ENCODE measurements around the gene FHDC1. TPM values are rescaled to one million over a fixed set of nuclear protein-coding genes. Genes with fewer than 3 reads are reported as not detected.

Gene FHDC1
- polyA plus RNA-seq, 3 donors, result 0.21 TPM; not detected in 2

- Mint-ChIP-seq H3K9me3 (peaks cover 0 to 8% (median 3%) of the 10 kb centered on the region in 7 donors), H3K27me3 (ENCODE audit: low read depth in 3 of 3) (peaks cover 0 to 4% (median 2%) of the 10 kb centered on the region in 3 donors), H3K36me3 (peaks cover 57 to 66% of the 10 kb centered on the region in 2 donors), H3K4me3 (no peak overlapping the region), H3K27ac (no peak overlapping the region), H3K4me1 (peaks cover 35% of the 10 kb centered on the region)
- no peak overlapping the region for H2AFZ ChIP-seq (ENCODE audit: insufficient read depth, low read depth, low read length, poor library complexity, severe bottlenecking)
- WGBS (ENCODE audit: insufficient coverage), result no CpG with 5 or more reads among the region's 2 CpGs
- no peaks in the 10 kb centered on the region for H4K20me1 ChIP-seq (ENCODE audit: insufficient read depth, low read length)
- DNase-seq, result no peak
- H3K9ac ChIP-seq (ENCODE audit: insufficient read depth, low read length, poor library complexity, severe bottlenecking), result no peak overlapping the region
- no peak overlapping the region for H3K4me3 ChIP-seq (replicated peaks in 1 of 3; ENCODE audit: low read depth in 2 of 3, low read length in 3 of 3)
- intact Hi-C loops (cut with micrococcal nuclease), result no loop called here
- no peaks in the 10 kb centered on the region for H3K9me3 ChIP-seq (replicated peaks in 1 of 2; ENCODE audit: control insufficient read depth in 1 of 2, insufficient read depth in 1 of 2, low read length in 2 of 2)
- H3K4me1 ChIP-seq (ENCODE audit: control insufficient read depth in 1 of 2, insufficient read depth in 2 of 2, low read length in 2 of 2), result peaks cover 8 to 15% of the 10 kb centered on the region in 2 donors
- peaks cover 35 to 53% of the 10 kb centered on the region in 2 donors for H3K36me3 ChIP-seq (replicated peaks in 1 of 2; ENCODE audit: control insufficient read depth in 1 of 2, insufficient read depth in 2 of 2, low read length in 2 of 2)
- H3K4me2 ChIP-seq (replicated peaks; ENCODE audit: extremely low read depth, low read length, poor library complexity, severe bottlenecking), result no peak overlapping the region
- H3K79me2 ChIP-seq (ENCODE audit: insufficient read depth, low read length), result no peaks in the 10 kb centered on the region
- no peak for TF ChIP-seq CTCF (IDR thresholded peaks at IDR 0.05)
- H3K27me3 ChIP-seq (ENCODE audit: control insufficient read depth in 2 of 2, insufficient read depth in 2 of 2, low read length in 2 of 2), result no peaks in the 10 kb centered on the region
- H3K27ac ChIP-seq (ENCODE audit: low read depth in 1 of 2, low read length in 2 of 2), result no peak overlapping the region
These were observed 43.1 kb upstream of the FHDC1 start for GRCh38 chr4:152892974-152893373.

- Histone ChIP-seq H3K79me2 (ENCODE audit: insufficient read depth, low read length) (no peaks in the 10 kb centered on the region), H3K9me3 (replicated peaks in 1 of 2; ENCODE audit: control insufficient read depth in 1 of 2, insufficient read depth in 1 of 2, low read length in 2 of 2) (no peaks in the 10 kb centered on the region), H3K9ac (ENCODE audit: insufficient read depth, low read length, poor library complexity, severe bottlenecking) (no peak overlapping the region), H3K4me1 (ENCODE audit: control insufficient read depth in 1 of 2, insufficient read depth in 2 of 2, low read length in 2 of 2) (peaks cover 8 to 16% of the 10 kb centered on the region in 2 donors), H3K36me3 (replicated peaks in 1 of 2; ENCODE audit: control insufficient read depth in 1 of 2, insufficient read depth in 2 of 2, low read length in 2 of 2) (peaks cover 26 to 45% of the 10 kb centered on the region in 2 donors), H3K4me3 (replicated peaks in 1 of 3; ENCODE audit: low read depth in 2 of 3, low read length in 3 of 3) (no peak overlapping the region), H4K20me1 (ENCODE audit: insufficient read depth, low read length) (no peaks in the 10 kb centered on the region), H3K27ac (ENCODE audit: low read depth in 1 of 2, low read length in 2 of 2) (no peak overlapping the region), H3K4me2 (replicated peaks; ENCODE audit: extremely low read depth, low read length, poor library complexity, severe bottlenecking) (no peak overlapping the region), H3K27me3 (ENCODE audit: control insufficient read depth in 2 of 2, insufficient read depth in 2 of 2, low read length in 2 of 2) (no peaks in the 10 kb centered on the region), H2AFZ (ENCODE audit: insufficient read depth, low read depth, low read length, poor library complexity, severe bottlenecking) (no peak overlapping the region)
- DNase-seq, result no peak
- Mint-ChIP-seq H3K27ac (peak overlapping the region in 3 of 7 donors; percentile 23 to 44 (median 35)), H3K9me3 (peaks cover 0 to 8% (median 3%) of the 10 kb centered on the region in 7 donors), H3K4me3 (no peak overlapping the region), H3K27me3 (ENCODE audit: low read depth in 3 of 3) (peaks cover 0 to 4% (median 2%) of the 10 kb centered on the region in 3 donors), H3K4me1 (peaks cover 38% of the 10 kb centered on the region), H3K36me3 (peaks cover 54 to 57% of the 10 kb centered on the region in 2 donors)
- intact Hi-C loops (cut with micrococcal nuclease), result no loop called here
- WGBS (ENCODE audit: insufficient coverage), result 86% methylated on average over 1 of the region's 1 CpG
- TF ChIP-seq CTCF (IDR thresholded peaks at IDR 0.05), result no peak
These were observed 41.5 kb upstream of the FHDC1 start for GRCh38 chr4:152894673-152895072.
